Activated T-cell treated with anti-CD3 and anti-CD28 coated beads for 4 hours (primary cell): Measurements from ENCODE around the gene RPL38.
A peak's percentile ranks its signal among the peaks of the same experiment; 100 is the strongest.

ENCODE experiments used
- DNase-seq: peaks from one replicate; pipeline ENCODE4 v3.0.0-alpha.2; 2020

Gene RPL38

GRCh38 chr17:74211912-74212208 is 8.4 kb downstream of the RPL38 start:
- DNase-seq: no peak

DNA sequence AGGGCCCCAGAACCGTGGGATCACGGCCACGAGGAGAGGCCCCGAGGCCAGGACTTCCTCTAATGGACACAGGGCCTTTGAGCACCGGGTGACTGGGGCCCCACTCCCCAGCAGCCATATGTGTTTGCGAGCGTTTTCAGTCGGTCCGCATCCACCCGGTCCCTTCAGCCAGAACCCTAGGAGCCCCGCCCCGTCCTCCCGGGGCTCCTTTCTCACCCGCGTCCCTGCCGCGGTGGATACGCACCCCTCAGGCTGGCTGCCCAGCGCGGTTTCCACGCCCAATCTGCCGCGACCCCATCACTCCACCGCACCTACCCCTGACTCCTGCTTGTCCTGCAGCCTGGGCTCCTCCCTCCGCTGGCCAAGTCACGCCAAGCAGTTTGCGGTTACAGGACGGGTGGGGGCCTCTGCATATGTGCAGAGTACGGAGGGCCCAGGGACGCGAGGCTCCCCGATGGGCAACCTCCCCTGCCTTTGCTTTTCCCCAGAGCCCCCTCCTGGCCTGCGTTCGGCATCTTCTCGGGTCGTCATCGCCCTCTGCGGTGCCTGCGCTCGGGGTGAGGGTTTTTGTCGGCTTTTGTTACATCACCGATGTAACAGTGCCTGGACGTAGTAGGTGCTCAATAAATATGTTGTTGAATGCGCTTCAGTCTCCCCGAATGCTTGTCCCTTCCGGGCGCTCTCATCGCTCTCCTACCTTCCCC is 8.9 kb downstream of the RPL38 start:
- no peak for DNase-seq

GRCh38 chr17:74212913-74213791 is 9.7 kb downstream of the RPL38 start, which contains the start of gene TTYH2:
TTYH2 (plus strand) TSS chr17:74213571; CDS start chr17:74213588, 17 bp downstream.
- peak; percentile 44 for DNase-seq

DNA sequence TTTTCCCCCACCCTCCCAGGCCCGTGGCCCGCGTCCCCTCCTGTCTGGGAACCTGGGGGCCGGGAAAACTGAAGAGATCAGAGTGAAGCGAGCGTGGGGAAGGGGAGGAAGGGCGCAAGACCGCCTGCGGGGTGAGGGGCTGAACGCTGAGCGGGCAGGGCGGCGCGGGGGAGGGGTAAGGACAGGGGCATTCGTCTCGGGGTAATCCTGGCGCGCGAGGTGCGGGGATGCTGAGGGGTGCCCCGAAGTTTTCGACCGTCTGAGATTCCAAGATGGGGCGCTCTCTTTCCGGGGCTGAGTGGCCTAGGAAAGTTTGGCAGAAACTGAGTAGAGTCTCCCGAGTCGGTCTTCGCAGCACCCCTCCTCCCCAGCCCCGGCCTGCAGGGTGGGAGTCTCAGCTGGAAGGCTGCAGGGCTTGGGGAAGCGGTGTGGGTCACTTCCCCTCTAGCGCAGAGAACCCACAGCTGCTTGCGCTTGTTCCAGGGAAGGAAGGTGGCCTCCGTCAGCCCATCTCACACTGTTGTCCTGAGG is 10.4 kb downstream of the RPL38 start:
- no peak for DNase-seq

GRCh38 chr17:74214484-74215341 is 11.2 kb downstream of the RPL38 start:
- no peak for DNase-seq

DNA sequence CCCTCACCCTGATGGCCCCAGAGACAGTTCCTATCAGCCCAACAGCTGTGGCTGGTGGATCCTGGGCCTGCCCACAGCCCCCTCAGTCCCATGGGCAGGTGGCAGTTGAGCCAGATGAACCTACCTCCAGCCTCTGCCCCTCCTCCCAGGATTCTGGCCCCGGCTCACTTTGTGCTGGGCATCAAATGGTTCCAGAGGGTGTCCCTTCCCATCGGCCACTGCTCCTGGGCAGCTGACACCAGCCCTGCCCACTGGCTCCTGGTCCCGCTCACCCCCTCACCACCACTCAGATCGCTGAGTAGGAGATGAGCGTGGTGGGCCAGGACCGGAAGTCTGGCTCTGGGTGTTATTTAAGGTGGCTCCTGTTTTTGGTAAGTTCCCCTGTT is 11.9 kb downstream of the RPL38 start:
- DNase-seq: no peak

GRCh38 chr17:74216505-74216904 is 13.0 kb downstream of the RPL38 start:
- DNase-seq: no peak

DNA sequence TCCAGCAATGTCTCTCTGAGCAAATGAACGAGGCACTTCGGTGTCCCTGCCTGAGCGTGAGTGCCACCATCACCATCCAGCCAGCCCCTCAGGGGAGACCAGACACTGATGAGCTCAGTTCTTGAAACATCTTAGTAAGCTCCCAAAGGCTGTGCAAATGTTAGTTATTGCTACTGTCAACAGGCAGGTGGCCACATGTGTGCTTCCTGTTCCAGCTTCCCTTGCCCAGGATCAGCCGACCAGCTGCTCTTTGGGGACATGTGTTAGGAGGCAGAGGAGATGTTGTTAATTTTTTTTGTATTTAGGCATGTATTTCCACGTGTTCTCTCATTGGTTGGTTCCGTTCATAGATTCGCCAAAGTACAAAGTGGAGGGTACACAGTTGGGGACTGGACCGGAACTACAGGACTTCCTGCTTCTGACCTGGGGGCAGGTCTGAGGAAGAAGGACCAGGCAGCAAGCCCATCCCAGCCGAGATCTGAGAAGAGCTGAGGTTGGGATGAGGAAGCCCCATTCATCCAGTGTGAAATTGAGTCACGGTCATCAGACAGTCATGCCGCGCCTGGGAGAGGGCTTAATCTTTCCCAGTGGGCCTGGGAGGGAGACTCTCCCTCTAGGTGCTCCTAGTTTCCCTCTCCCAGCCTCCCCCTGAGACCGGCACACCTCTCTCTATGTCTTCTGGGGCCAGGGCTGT is 13.7 kb downstream of the RPL38 start:
- DNase-seq: no peak

GRCh38 chr17:74217888-74218287 is 14.4 kb downstream of the RPL38 start:
- DNase-seq: no peak

DNA sequence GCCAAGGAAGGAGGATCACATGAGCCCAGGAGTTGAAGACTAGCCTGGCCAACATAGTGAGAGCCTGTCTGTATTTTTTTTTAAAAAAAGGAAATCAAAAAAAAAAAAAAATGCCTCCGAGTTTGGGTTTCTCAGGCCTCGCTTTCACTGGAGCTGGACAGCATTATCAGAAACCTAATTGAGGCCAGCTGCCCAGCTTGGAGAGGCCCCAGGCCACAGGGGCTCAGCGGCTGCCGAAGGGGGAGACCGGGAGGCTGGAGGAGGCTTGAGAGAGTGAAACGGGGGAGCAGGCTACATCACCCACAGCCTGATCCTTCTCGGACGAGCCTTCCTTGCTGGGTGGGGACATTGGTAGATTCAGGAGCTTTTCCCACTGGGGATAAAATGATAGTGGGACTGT is 15.0 kb downstream of the RPL38 start:
- DNase-seq: no peak

DNA sequence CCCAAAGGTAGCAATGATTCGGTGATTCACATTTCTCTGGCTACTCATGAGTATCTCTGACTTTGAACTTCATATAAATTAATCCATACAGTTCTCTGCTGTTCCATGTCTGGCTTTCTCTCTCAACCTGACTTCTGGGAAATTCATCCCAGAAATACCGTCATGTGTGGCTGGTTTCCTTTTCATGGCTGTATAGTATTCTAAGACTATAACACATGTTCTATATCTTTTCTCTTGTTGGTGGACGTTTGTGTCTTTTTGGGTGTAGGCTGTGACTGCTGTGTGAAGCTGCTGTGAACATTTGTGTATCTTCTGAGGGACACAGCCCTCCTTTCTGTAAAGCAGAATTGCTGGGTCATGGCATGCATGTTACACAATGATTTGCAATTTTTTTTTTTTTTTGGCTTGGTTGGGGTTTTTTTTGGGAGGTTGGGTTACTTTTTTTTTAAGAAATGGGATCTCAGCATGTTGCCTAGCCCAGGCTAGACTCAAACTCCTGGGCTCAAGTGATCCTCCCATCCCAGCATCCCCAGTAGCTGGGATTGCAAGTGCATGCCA is 16.2 kb downstream of the RPL38 start:
- DNase-seq: no peak

DNA sequence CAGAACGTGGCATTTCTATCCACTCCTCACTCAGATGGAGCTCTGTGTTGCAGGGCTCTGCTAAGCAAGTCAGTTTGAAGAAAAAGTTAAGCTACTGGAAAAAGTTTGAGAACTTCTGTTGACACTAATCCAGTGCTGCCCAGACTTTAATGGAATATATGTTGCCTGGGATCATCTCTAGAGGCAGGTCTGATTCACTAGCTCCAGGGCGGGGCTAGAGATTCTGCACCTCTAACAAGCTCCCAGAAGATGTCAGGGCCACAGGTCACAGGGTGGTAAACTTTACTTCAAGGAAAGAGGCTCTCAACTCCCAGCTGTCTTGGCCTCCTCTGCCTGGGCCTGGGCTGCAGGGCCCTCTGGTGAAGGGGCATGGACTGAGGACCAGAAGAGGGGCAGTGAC is 16.7 kb downstream of the RPL38 start:
- DNase-seq: no peak

- no peak for DNase-seq
Measured at GRCh38 chr17:74220946-74221818, 17.7 kb downstream of the RPL38 start.

DNA sequence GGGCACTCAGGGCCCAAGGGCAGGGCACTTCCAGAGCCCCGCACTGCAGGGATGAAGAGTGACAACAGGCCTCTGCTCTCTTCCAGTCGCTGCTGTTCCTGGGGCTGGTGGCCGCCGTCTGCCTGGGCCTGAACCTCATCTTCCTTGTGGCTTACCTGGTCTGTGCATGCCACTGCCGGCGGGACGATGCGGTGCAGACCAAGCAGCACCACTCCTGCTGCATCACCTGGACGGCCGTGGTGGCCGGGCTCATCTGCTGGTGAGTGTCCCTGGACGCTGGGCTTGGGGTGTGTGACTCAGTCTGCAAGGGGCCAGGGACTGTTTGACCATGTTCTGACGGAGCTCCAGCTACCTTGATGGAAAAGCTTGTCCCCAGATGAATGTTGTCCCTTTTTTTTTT is 18.9 kb downstream of the RPL38 start:
- DNase-seq: no peak

- DNase-seq: no peak
Measured at GRCh38 chr17:74223901-74224300, 20.4 kb downstream of the RPL38 start.

DNA sequence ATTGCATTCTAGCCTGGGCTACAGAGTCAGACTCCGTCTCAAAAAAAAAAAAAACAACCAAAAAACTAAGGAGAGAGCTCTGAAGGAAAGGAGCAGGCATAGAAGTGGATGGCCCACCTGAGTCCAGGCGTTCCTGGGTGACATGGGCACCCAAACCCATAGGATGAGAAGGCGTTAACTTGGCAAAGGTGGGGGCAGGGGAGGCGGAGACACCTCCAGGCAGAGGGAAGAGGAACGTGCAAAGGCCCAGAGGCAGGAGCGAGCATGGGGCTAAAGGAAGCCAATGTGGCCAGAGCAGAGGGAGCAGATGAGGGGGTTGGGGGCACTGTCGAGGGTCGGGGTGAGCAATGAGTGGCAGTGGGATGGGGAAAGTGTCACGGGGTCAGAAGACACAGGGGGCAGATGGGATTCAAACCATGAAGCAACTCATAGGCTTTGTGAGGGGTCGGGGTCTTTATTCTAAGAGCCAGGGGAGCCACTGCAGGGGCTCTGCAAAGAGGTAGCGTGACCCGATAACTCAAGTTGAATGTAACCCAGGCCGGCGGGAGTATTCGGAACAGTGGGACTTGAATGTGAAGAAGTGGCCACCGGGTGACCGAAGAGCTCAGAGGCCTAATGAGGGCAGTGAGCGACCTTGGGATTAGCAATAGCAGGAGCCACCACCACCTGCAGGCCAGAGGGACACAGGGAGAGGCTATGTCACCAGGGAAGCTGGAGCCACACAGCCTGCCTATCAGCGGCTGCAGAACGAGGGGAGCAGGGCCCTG is 21.7 kb downstream of the RPL38 start:
- no peak for DNase-seq

- no peak for DNase-seq
Measured at GRCh38 chr17:74226252-74226651, 22.8 kb downstream of the RPL38 start.

DNA sequence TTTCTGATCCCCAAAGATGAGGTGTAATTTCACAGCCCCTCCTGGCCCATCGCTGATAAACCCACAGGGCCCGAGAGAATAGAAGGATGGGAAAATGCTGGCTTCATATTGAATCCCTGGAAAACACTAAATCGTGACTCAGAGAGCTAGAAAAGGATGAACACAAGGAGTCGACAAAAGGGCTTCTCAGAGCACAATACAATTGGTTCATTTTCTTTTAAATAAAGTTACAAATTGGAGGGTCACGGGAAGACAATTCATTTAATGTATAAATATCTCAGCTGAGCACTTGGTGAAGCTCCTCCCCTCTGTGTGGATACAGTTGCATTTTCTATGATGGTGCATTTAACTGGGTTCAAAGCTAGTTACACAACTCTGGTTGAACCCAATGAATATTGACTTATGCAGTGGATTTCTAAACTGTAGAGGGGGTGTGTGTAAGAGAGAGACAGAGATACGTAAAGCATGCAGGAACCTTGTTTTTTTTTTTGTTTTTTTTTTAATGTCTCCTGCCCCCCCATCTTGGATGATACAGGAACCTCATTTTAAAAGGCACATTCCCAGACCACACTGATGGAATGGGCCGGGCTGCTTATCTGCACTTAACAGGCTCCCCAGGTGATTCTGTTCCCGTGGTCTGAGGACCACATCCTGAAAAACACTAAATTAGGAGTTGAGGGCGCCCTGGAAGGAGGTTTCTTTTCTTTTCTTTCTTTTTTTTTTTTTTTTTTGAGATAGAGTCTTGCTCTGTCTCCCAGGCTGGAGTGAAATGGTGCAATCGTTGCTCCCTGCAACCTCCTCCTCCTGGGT is 24.0 kb downstream of the RPL38 start:
- no peak for DNase-seq

DNA sequence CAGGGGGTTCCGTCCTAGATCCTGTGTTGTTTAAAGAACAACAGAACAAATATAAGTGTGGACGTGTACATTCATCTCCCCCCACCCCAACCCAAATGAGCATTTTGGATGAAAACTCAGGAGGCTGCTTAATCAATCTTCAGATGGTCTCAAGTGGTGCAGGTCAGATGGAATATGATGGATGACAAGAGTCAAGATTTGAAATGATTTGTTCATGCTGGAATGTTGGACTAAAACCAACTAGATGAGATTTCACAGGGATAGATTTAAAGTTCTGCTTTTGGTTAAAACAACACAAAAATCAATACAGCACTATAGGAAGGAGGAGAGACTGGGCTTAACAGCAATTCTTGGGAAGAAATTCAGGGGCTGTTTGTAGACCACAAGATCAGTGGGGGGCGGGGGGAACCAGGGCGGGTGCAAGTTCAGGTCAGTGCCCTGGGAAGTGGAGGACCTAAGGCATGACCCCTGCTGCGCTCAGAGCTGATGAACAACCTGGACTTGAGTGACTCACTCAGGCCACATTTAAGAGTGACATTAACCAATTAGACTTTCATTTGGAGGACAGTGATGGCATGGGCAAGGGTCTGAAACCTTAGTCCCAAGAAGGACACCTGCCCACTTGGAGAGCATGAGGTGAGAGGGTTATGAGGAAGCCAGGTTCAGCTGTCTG is 25.0 kb downstream of the RPL38 start:
- DNase-seq: no peak
